ENCODE measurements around the gene SCN5A. TPM values are rescaled to one million over a fixed set of nuclear protein-coding genes. Genes with fewer than 3 reads are reported as not detected.

Gene SCN5A
- total and polyA plus RNA-seq, 2 experiments from 2014 or later, result 0.97 to 1.3 TPM

DNA sequence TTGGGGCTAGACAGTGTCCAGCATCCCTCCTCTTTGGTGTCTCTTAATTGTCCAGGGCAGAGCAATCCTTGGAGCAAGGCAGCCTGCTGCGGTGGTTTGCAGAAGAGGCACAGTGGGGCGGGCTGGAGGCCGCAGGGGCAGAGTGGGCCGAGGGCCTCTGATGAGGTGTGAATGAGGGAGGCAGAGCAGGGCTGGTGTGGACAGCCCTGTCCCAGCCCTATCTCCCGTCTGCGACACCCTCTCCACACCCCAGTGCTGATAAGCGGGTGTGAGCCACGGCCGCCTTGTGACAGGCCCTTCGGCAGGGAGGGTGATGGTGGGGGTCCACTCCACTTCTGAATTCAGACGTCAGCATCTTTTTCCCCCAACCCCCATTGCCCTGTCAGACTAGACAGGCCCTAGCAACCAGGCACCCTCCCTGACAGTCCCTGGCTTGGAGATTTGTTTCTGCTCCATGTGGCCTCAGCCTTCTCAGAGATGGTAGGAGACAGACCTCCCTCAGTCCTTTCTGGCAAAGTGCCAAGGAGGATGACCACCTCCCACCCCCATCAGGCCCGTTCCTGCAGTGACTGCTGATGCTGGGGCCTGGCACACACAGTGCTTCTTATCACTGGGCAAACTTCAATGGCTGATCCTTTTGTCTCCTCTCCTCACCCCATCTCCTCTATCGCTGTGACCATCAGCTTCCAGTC is 116.1 kb downstream of the SCN5A start:
- Histone ChIP-seq H4K20me1 (ENCODE audit: insufficient read depth, poor library complexity, severe bottlenecking) (no peaks in the 10 kb centered on the region), H3K79me2 (no peaks in the 10 kb centered on the region), H2AFZ (no peak overlapping the region), H3K9me2 (replicated peaks; ENCODE audit: insufficient read depth) (no peaks in the 10 kb centered on the region), H3K36me3 (replicated peaks; ENCODE audit: insufficient read depth, low read depth) (no peaks in the 10 kb centered on the region), H3K4me3 (no peak overlapping the region), H3K27me3 (no peaks in the 10 kb centered on the region), H3K4me2 (no peak overlapping the region), H3K4me1 (ENCODE audit: insufficient read depth) (no peaks in the 10 kb centered on the region), H3K9me3 (ENCODE audit: low read depth) (no peaks in the 10 kb centered on the region), H3K27ac (no peak overlapping the region)
- 73% methylated on average over 12 of the region's 13 CpGs for WGBS (ENCODE audit: low lambda C conversion rate, missing lambda C conversion rate)
- no peak for TF ChIP-seq EZH2phosphoT487 (IDR thresholded peaks at IDR 0.05; ENCODE audit: low read depth, severe bottlenecking, unreplicated experiment)
- TF ChIP-seq EZH2 (IDR thresholded peaks at IDR 0.05; ENCODE audit: borderline replicate concordance), result no peak
- TF ChIP-seq CTCF (IDR thresholded peaks at IDR 0.05; ENCODE audit: poor library complexity), result no peak
- DNase-seq (ENCODE audit: low spot score), result no peak

DNA sequence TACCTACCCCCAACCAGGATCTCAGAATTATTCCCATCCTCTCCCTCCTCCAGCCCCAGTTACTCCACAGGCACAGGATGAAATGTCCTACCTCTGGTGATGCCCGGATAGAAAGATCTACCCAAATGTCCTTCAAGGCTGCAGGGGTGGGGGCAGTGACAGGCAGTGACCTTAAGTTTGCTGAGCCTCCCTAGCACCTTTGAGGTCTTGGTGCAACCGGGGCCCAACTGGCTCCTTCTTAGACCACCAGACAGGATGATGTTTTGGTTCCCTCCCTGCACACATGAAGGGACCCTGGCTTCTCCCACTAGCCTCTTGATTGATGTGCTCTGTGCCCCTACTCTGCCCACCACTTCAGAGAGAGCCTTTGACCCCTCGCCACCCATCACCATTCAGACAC is 117.0 kb downstream of the SCN5A start:
- WGBS (ENCODE audit: low lambda C conversion rate, missing lambda C conversion rate), result 89% methylated on average over 3 of the region's 3 CpGs
- Histone ChIP-seq H3K4me1 (ENCODE audit: insufficient read depth) (no peaks in the 10 kb centered on the region), H3K27me3 (no peaks in the 10 kb centered on the region), H3K27ac (no peak overlapping the region), H4K20me1 (ENCODE audit: insufficient read depth, poor library complexity, severe bottlenecking) (no peaks in the 10 kb centered on the region), H3K4me3 (no peak overlapping the region), H3K79me2 (no peaks in the 10 kb centered on the region), H2AFZ (no peak overlapping the region), H3K36me3 (replicated peaks; ENCODE audit: insufficient read depth, low read depth) (no peaks in the 10 kb centered on the region), H3K9me3 (ENCODE audit: low read depth) (no peaks in the 10 kb centered on the region), H3K4me2 (no peak overlapping the region), H3K9me2 (replicated peaks; ENCODE audit: insufficient read depth) (no peaks in the 10 kb centered on the region)
- no peak for DNase-seq (ENCODE audit: low spot score)
- no peak for TF ChIP-seq EZH2 (IDR thresholded peaks at IDR 0.05; ENCODE audit: borderline replicate concordance)
- TF ChIP-seq CTCF (IDR thresholded peaks at IDR 0.05; ENCODE audit: poor library complexity), result no peak
- TF ChIP-seq EZH2phosphoT487 (IDR thresholded peaks at IDR 0.05; ENCODE audit: low read depth, severe bottlenecking, unreplicated experiment), result no peak

- WGBS (ENCODE audit: low lambda C conversion rate, missing lambda C conversion rate), result 100% methylated on average over 1 of the region's 1 CpG
- Histone ChIP-seq H3K9me2 (replicated peaks; ENCODE audit: insufficient read depth) (no peaks in the 10 kb centered on the region), H3K79me2 (no peaks in the 10 kb centered on the region), H2AFZ (no peak overlapping the region), H3K4me1 (ENCODE audit: insufficient read depth) (no peaks in the 10 kb centered on the region), H3K4me3 (no peak overlapping the region), H3K27ac (no peak overlapping the region), H3K9me3 (ENCODE audit: low read depth) (no peaks in the 10 kb centered on the region), H3K36me3 (replicated peaks; ENCODE audit: insufficient read depth, low read depth) (no peaks in the 10 kb centered on the region), H4K20me1 (ENCODE audit: insufficient read depth, poor library complexity, severe bottlenecking) (no peaks in the 10 kb centered on the region), H3K4me2 (no peak overlapping the region), H3K27me3 (no peaks in the 10 kb centered on the region)
- TF ChIP-seq EZH2 (IDR thresholded peaks at IDR 0.05; ENCODE audit: borderline replicate concordance) (no peak), EZH2phosphoT487 (IDR thresholded peaks at IDR 0.05; ENCODE audit: low read depth, severe bottlenecking, unreplicated experiment) (no peak), CTCF (IDR thresholded peaks at IDR 0.05; ENCODE audit: poor library complexity) (no peak)
- no peak for DNase-seq (ENCODE audit: low spot score)
Measured at GRCh38 chr3:38528457-38528856, 121.0 kb downstream of the SCN5A start.

Measured in hepatocyte (in vitro differentiated cells).